ENCODE results near the gene ABCG2. TPM values are rescaled to one million over a fixed set of nuclear protein-coding genes. Genes with fewer than 3 reads are reported as not detected.
"Not testable (repeated sequence)": the region's sequence is repeated elsewhere in the genome, so short reads cannot be mapped to it uniquely, and the experiment has no call there.

Gene ABCG2
- polyA plus RNA-seq, 4 donors, result 6.5 to 37.6 (median 23.6) TPM

DNA sequence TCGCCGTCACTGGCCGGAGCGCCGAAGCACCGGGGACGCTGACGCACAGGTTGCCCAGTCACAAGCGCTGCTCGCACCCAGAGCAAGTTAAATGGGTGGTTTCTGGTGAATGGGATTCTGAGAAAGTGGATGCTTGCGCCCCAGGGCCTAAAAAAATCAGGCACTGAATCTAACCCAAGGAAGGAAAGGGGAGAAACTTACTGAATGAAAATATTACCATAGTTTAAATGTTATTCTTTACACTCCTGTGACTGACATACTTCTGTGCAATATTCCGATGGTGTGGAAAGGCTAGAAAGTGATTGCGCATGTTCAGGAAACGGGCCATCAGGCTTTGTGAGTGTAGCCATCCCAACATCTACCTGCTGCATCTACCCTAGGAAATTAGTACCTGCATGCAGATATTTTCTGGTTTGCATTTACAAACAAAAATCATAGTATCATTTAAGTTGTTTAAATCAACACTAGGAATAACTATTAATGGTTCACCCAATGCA is 838 bp upstream of the ABCG2 start:
- peak overlapping the region in 2 of 3 donors; percentile 50 to 84 for H3K4me3 ChIP-seq (ENCODE audit: low read depth in 1 of 3, low read length in 3 of 3)
- H3K9me3 ChIP-seq (ENCODE audit: control insufficient read depth in 2 of 2, insufficient read depth in 1 of 2, low read depth in 1 of 2, low read length in 1 of 2), result no peaks in the 10 kb centered on the region
- WGBS, 3 donors, result 18 to 26% (median 20%) methylated on average over 14 of the region's 14 CpGs
- peak overlapping the region in 2 of 3 donors; percentile 7 to 35 for H3K27ac ChIP-seq (ENCODE audit: low read depth in 1 of 3, low read length in 2 of 3)
- peaks cover 0 to 9% (median 3%) of the 10 kb centered on the region in 3 donors for H3K4me1 ChIP-seq (ENCODE audit: control insufficient read depth in 3 of 3, insufficient read depth in 2 of 3, low read depth in 1 of 3, low read length in 2 of 3)
- no peak for FAIRE-seq
- H3K36me3 ChIP-seq (ENCODE audit: control insufficient read depth in 3 of 3, insufficient read depth in 2 of 3, low read depth in 1 of 3, low read length in 3 of 3), result no peaks in the 10 kb centered on the region
- no peak for DNase-seq
- peaks cover 0 to 5% (median 0%) of the 10 kb centered on the region in 3 donors for H3K27me3 ChIP-seq (ENCODE audit: control insufficient read depth in 3 of 3, insufficient read depth in 3 of 3, low read length in 3 of 3)

DNA sequence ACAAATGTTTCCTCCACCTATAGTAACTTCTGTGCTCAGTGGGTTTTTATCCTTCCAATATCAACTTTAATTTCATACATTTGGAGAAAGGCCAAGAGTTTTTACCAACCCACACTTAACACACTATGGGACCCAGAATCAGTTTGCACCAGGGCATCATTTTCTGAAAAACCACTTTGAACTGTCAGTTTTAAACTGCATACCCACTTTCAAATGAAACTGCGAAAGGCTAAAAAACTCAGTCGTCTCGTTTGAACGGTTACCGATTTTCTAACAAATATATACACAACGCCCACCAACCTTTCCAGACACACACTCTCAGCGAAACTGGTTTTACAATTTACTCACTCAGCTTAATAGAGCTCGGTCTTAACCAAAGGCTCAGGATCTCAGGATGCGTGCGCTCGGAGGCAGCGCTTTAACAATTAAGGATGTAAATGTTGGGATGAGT is 376 bp downstream of the ABCG2 start:
- Histone ChIP-seq H3K27ac (ENCODE audit: low read depth in 1 of 3, low read length in 2 of 3) (peak overlapping the region in 2 of 3 donors; percentile 19 to 96), H3K27me3 (ENCODE audit: control insufficient read depth in 3 of 3, insufficient read depth in 3 of 3, low read length in 3 of 3) (peaks cover 0 to 5% (median 0%) of the 10 kb centered on the region in 3 donors), H3K36me3 (ENCODE audit: control insufficient read depth in 3 of 3, insufficient read depth in 2 of 3, low read depth in 1 of 3, low read length in 3 of 3) (no peaks in the 10 kb centered on the region), H3K4me1 (ENCODE audit: control insufficient read depth in 3 of 3, insufficient read depth in 2 of 3, low read depth in 1 of 3, low read length in 2 of 3) (peaks cover 0 to 9% (median 3%) of the 10 kb centered on the region in 3 donors), H3K4me3 (ENCODE audit: low read depth in 1 of 3, low read length in 3 of 3) (peak overlapping the region; percentile 28 to 84 (median 50)), H3K9me3 (ENCODE audit: control insufficient read depth in 2 of 2, insufficient read depth in 1 of 2, low read depth in 1 of 2, low read length in 1 of 2) (no peaks in the 10 kb centered on the region)
- DNase-seq, result no peak
- WGBS, 3 donors, result 7 to 10% (median 8%) methylated on average over 12 of the region's 12 CpGs
- FAIRE-seq, result no peak

DNA sequence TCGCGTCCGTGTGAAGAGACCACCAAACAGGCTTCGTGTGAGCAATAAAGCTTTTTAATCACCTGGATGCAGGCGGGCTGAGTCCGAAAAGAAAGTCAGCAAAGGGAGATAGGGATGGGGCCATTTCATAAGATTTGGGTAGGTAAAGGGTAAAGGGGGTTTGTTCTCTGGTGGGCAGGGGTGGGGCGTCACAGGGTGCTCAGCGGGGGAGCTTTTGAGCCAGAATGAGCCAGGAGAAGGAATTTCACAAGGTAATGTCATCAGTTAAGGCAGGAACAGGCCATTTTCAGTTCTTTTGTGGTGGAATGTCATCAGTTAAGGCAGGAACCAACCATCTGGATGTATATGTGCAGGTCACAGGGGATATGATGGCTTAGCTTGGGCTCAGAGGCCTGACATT is 6.1 kb downstream of the ABCG2 start:
- not testable (repeated sequence) for H3K4me1 ChIP-seq (ENCODE audit: control insufficient read depth in 3 of 3, insufficient read depth in 2 of 3, low read depth in 1 of 3, low read length in 2 of 3); H3K36me3 ChIP-seq (ENCODE audit: control insufficient read depth in 3 of 3, insufficient read depth in 2 of 3, low read depth in 1 of 3, low read length in 3 of 3); FAIRE-seq; H3K27ac ChIP-seq (ENCODE audit: low read depth in 1 of 3, low read length in 2 of 3); H3K27me3 ChIP-seq (ENCODE audit: control insufficient read depth in 3 of 3, insufficient read depth in 3 of 3, low read length in 3 of 3); H3K9me3 ChIP-seq (ENCODE audit: control insufficient read depth in 2 of 2, insufficient read depth in 1 of 2, low read depth in 1 of 2, low read length in 1 of 2); H3K4me3 ChIP-seq (ENCODE audit: low read depth in 1 of 3, low read length in 3 of 3); DNase-seq
- 94 to 95% (median 94%) methylated on average over 8 of the region's 8 CpGs for WGBS, 3 donors

DNA sequence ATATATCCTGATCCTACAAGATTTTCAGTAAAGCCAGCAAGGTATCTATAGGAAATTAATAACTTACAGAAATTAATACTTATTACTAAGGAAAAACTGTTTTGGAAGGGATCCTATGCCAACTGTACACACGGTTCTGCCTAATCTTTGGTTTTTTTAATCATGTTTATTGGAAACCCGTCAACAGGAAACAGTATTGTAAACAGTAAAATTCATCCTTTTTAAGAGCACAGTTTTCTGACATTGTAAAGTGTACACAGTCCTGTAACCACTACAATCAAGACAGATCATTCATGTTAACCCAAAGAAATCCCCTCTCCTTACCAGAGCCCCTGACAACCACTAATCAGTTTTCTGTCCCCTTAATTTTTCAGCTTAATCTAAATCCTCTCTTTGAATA is 9.9 kb downstream of the ABCG2 start:
- 51 to 57% (median 54%) methylated on average over 2 of the region's 2 CpGs for WGBS, 3 donors
- H3K27ac ChIP-seq (ENCODE audit: low read depth in 1 of 3, low read length in 2 of 3), result peak overlapping the region in 2 of 3 donors; percentile 55 to 69
- H3K4me1 ChIP-seq (ENCODE audit: control insufficient read depth in 3 of 3, insufficient read depth in 2 of 3, low read depth in 1 of 3, low read length in 2 of 3), result peaks cover 0 to 24% (median 5%) of the 10 kb centered on the region in 3 donors
- H3K9me3 ChIP-seq (ENCODE audit: control insufficient read depth in 2 of 2, insufficient read depth in 1 of 2, low read depth in 1 of 2, low read length in 1 of 2), result no peaks in the 10 kb centered on the region
- H3K36me3 ChIP-seq (ENCODE audit: control insufficient read depth in 3 of 3, insufficient read depth in 2 of 3, low read depth in 1 of 3, low read length in 3 of 3), result peaks cover 0 to 1% (median 0%) of the 10 kb centered on the region in 3 donors
- DNase-seq (no peak), FAIRE-seq (no peak)
- H3K27me3 ChIP-seq (ENCODE audit: control insufficient read depth in 3 of 3, insufficient read depth in 3 of 3, low read length in 3 of 3), result no peaks in the 10 kb centered on the region
- no peak overlapping the region for H3K4me3 ChIP-seq (ENCODE audit: low read depth in 1 of 3, low read length in 3 of 3)

DNA sequence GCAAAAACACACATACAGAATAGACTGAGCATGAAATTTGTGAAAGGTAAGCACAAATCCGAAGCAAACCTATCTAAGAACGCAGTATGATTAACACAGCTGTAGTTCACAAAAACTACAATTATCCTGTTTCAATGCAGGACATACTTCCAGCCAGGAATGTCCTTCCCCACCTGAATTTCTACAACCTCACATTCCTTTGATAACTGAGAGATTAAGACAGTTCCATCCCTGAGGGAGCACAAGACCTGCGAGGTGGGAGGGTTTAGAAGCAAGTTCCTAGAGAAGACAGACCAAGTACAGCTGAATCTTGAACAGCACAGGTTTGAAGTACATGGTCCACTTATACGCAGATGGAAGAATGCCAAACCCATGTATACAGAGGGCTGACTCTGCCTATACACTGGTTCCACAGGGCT is 10.6 kb downstream of the ABCG2 start:
- 18 to 56% (median 43%) methylated on average over 4 of the region's 4 CpGs for WGBS, 3 donors
- Histone ChIP-seq H3K27me3 (ENCODE audit: control insufficient read depth in 3 of 3, insufficient read depth in 3 of 3, low read length in 3 of 3) (no peaks in the 10 kb centered on the region), H3K4me1 (ENCODE audit: control insufficient read depth in 3 of 3, insufficient read depth in 2 of 3, low read depth in 1 of 3, low read length in 2 of 3) (peaks cover 0 to 29% (median 5%) of the 10 kb centered on the region in 3 donors), H3K4me3 (ENCODE audit: low read depth in 1 of 3, low read length in 3 of 3) (no peak overlapping the region), H3K9me3 (ENCODE audit: control insufficient read depth in 2 of 2, insufficient read depth in 1 of 2, low read depth in 1 of 2, low read length in 1 of 2) (no peaks in the 10 kb centered on the region), H3K36me3 (ENCODE audit: control insufficient read depth in 3 of 3, insufficient read depth in 2 of 3, low read depth in 1 of 3, low read length in 3 of 3) (peaks cover 0 to 1% (median 0%) of the 10 kb centered on the region in 3 donors), H3K27ac (ENCODE audit: low read depth in 1 of 3, low read length in 2 of 3) (peak overlapping the region in 2 of 3 donors; percentile 55 to 79)
- DNase-seq, result peak; percentile 74 to 90
- FAIRE-seq, result no peak

DNA sequence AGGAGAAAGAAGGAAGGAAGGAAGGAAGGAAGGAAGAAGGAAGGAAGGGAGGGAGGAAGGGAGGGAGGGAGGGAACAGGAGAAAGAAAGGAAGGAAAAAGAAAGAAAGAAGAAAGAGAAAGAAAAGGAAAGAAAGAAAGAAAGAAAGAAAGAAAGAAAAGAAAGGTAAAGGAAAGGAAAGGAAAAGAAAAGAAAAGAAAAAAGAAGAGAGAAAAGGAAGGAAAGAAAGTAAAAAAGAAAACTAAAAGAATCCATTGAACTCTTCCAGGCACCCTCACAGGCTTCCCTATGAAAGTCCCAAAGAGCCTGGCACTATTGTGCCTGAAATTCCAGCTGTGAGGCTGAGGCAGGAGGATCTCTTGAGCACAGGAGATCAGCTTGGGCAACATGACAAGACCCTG is 11.5 kb downstream of the ABCG2 start:
- no peak for FAIRE-seq
- H3K4me1 ChIP-seq (ENCODE audit: control insufficient read depth in 3 of 3, insufficient read depth in 2 of 3, low read depth in 1 of 3, low read length in 2 of 3), result peaks cover 0 to 29% (median 5%) of the 10 kb centered on the region in 3 donors
- H3K4me3 ChIP-seq (ENCODE audit: low read depth in 1 of 3, low read length in 3 of 3), result no peak overlapping the region
- H3K9me3 ChIP-seq (ENCODE audit: control insufficient read depth in 2 of 2, insufficient read depth in 1 of 2, low read depth in 1 of 2, low read length in 1 of 2), result no peaks in the 10 kb centered on the region
- DNase-seq, result no peak
- no peaks in the 10 kb centered on the region for H3K36me3 ChIP-seq (ENCODE audit: control insufficient read depth in 3 of 3, insufficient read depth in 2 of 3, low read depth in 1 of 3, low read length in 3 of 3)
- H3K27ac ChIP-seq (ENCODE audit: low read depth in 1 of 3, low read length in 2 of 3), result peak overlapping the region in 2 of 3 donors; percentile 9 to 48
- H3K27me3 ChIP-seq (ENCODE audit: control insufficient read depth in 3 of 3, insufficient read depth in 3 of 3, low read length in 3 of 3), result no peaks in the 10 kb centered on the region

DNA sequence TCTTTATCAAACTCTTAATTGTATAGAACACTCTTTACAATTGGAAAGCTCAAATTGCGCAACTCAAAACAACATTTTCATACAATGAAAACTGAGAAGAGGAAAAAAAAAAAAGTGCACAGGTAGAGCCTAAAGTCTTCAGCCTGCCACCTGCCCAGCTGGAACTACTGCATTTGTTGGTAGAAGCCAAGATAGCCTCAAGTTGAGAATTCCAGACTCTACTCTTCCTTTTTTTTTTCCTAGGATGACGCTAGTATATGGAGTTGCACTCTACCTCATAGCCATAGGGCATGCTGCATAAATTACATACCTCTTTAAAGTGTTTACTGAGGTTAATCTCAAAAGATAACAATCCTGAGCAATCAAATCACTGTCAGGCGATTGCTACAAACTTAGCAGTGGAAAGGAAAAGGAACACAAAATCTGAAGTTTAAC is 13.6 kb downstream of the ABCG2 start:
- peaks cover 0 to 29% (median 9%) of the 10 kb centered on the region in 3 donors for H3K4me1 ChIP-seq (ENCODE audit: control insufficient read depth in 3 of 3, insufficient read depth in 2 of 3, low read depth in 1 of 3, low read length in 2 of 3)
- no peaks in the 10 kb centered on the region for H3K9me3 ChIP-seq (ENCODE audit: control insufficient read depth in 2 of 2, insufficient read depth in 1 of 2, low read depth in 1 of 2, low read length in 1 of 2)
- DNase-seq (peak; percentile 57 to 77), FAIRE-seq (no peak)
- H3K27ac ChIP-seq (ENCODE audit: low read depth in 1 of 3, low read length in 2 of 3), result peak overlapping the region in 1 of 3 donors; percentile 41
- no peaks in the 10 kb centered on the region for H3K27me3 ChIP-seq (ENCODE audit: control insufficient read depth in 3 of 3, insufficient read depth in 3 of 3, low read length in 3 of 3)
- H3K4me3 ChIP-seq (ENCODE audit: low read depth in 1 of 3, low read length in 3 of 3), result no peak overlapping the region
- no peaks in the 10 kb centered on the region for H3K36me3 ChIP-seq (ENCODE audit: control insufficient read depth in 3 of 3, insufficient read depth in 2 of 3, low read depth in 1 of 3, low read length in 3 of 3)
- WGBS, 3 donors, result 29 to 77% (median 53%) methylated on average over 3 of the region's 3 CpGs

DNA sequence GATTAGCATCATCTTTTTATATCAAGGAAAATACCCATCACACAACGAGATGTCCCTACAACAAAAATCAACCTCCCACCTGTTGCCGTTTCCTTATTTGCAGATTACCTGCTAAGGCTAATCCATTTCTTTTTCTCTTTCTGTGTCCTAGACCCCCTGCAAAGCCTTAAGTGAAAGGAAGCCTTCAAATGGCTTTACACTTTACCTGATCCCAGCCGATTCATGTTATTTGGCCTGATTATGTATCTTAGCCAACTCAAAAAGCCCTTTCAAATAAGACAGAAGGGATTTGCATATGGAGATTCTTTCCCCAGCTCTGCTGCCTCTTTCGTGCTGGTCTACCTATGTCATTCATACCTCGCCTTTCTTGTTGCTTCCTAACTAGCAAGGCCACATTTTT is 14.4 kb downstream of the ABCG2 start:
- Histone ChIP-seq H3K9me3 (ENCODE audit: control insufficient read depth in 2 of 2, insufficient read depth in 1 of 2, low read depth in 1 of 2, low read length in 1 of 2) (no peaks in the 10 kb centered on the region), H3K27me3 (ENCODE audit: control insufficient read depth in 3 of 3, insufficient read depth in 3 of 3, low read length in 3 of 3) (no peaks in the 10 kb centered on the region), H3K36me3 (ENCODE audit: control insufficient read depth in 3 of 3, insufficient read depth in 2 of 3, low read depth in 1 of 3, low read length in 3 of 3) (no peaks in the 10 kb centered on the region), H3K4me1 (ENCODE audit: control insufficient read depth in 3 of 3, insufficient read depth in 2 of 3, low read depth in 1 of 3, low read length in 2 of 3) (peaks cover 0 to 29% (median 9%) of the 10 kb centered on the region in 3 donors), H3K4me3 (ENCODE audit: low read depth in 1 of 3, low read length in 3 of 3) (no peak overlapping the region), H3K27ac (ENCODE audit: low read depth in 1 of 3, low read length in 2 of 3) (peak overlapping the region in 2 of 3 donors; percentile 43 to 50)
- WGBS, 3 donors, result 93 to 98% (median 95%) methylated on average over 5 of the region's 5 CpGs
- DNase-seq (no peak), FAIRE-seq (no peak)

DNA sequence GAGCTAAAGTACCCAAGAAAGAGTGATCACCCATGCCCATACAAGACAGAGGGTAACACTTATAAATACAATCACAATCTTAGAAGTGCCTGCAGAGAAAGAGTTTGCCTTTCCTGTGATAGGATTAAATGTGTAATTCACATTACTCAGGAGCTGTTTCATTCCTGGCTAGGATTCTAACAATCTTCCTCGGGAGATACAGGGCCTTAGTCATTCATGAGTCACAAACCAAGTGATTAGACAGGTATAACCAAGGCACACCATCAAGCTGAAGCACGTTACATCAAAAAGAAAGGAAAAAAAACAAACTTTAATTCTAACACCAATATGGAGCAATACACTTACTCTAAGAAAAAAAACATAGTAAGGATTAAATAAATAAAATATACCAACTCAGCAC is 14.9 kb downstream of the ABCG2 start:
- Histone ChIP-seq H3K4me1 (ENCODE audit: control insufficient read depth in 3 of 3, insufficient read depth in 2 of 3, low read depth in 1 of 3, low read length in 2 of 3) (peaks cover 0 to 28% (median 9%) of the 10 kb centered on the region in 3 donors), H3K27me3 (ENCODE audit: control insufficient read depth in 3 of 3, insufficient read depth in 3 of 3, low read length in 3 of 3) (no peaks in the 10 kb centered on the region), H3K27ac (ENCODE audit: low read depth in 1 of 3, low read length in 2 of 3) (peak overlapping the region in 2 of 3 donors; percentile 11 to 53), H3K9me3 (ENCODE audit: control insufficient read depth in 2 of 2, insufficient read depth in 1 of 2, low read depth in 1 of 2, low read length in 1 of 2) (no peaks in the 10 kb centered on the region), H3K4me3 (ENCODE audit: low read depth in 1 of 3, low read length in 3 of 3) (no peak overlapping the region), H3K36me3 (ENCODE audit: control insufficient read depth in 3 of 3, insufficient read depth in 2 of 3, low read depth in 1 of 3, low read length in 3 of 3) (peaks cover 0 to 2% (median 0%) of the 10 kb centered on the region in 3 donors)
- 6 to 53% (median 42%) methylated on average over 2 of the region's 2 CpGs for WGBS, 3 donors
- peak; percentile 45 to 85 for DNase-seq
- FAIRE-seq, result peak; percentile 47
